GM21515 (cell line): ENCODE results near the gene NOL8.
A peak's percentile ranks its signal among the peaks of the same experiment; 100 is the strongest.

ENCODE experiments used
- ATAC-seq: cut with Tn5 transposase; IDR thresholded peaks from one replicate; pipeline ENCODE4 v1.9.1; 2021; ENCODE audit not compliant: unreplicated experiment

NOL8 gene

GRCh38 chr9:92325269-92325990, at the start of gene NOL8, which contains the start of gene CENPP:
Gene NOL8 (minus strand): TSS chr9:92325350. CDS start chr9:92324161, 1,189 bp downstream.
Gene CENPP (plus strand): TSS chr9:92325953.
- ATAC-seq: peak; percentile 92

DNA sequence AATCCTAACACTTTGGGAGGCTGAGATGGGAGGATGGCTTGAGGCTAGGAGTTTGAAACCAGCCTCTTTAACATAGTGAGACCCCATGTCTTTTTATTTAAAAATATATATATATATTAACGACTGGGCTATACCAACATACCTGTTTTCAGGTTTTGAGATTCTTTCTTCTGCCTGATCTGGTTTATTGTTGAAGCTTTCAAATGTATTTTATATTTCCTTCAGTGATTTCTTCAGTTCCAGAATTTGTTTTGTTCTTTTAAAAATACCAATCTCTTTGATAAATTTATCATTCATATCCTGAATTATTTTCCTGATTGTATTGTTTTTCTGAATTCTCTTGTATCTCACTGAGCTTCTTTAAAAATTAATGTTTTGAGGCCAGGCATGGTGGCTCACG, 48.0 kb upstream of the NOL8 start:
- ATAC-seq: no peak

DNA sequence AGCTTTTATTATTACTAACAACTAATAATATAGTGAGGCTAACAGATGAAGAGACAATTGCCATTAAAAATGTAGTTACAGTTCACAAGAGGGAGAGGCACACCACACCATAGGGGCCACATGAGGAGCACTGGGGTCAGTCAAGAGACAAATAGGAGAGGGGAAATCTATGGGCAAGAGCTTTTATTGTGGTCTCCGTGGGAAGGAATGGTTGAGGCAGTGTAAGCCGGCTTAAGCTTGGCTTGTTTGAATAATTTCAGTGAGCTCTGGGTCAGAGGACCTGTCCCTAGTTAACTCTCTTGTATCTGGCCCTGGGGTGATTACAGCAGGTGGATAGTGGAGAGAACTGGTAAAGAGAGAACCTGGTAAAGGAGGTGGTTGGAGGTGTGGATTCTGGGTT, 43.9 kb upstream of the NOL8 start:
- ATAC-seq: no peak

DNA sequence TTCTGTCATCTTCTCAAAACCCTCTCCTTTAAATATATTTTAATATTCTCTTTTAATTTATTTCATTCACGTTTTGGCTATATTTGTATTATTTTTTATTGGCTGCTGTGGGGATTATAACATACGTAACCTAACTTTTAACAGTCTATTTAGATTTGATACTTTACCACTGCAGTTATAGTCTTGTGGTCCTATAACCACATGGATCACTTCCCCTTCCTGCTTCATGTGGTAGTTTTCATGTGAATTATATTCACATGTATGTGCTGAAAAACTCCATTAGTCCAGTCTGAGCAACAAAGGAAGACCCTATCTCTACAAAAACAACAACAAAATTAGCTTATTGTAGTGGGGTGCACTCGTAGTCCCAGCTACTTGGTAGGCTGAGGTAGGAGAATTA, 34.9 kb upstream of the NOL8 start:
- ATAC-seq: no peak

DNA sequence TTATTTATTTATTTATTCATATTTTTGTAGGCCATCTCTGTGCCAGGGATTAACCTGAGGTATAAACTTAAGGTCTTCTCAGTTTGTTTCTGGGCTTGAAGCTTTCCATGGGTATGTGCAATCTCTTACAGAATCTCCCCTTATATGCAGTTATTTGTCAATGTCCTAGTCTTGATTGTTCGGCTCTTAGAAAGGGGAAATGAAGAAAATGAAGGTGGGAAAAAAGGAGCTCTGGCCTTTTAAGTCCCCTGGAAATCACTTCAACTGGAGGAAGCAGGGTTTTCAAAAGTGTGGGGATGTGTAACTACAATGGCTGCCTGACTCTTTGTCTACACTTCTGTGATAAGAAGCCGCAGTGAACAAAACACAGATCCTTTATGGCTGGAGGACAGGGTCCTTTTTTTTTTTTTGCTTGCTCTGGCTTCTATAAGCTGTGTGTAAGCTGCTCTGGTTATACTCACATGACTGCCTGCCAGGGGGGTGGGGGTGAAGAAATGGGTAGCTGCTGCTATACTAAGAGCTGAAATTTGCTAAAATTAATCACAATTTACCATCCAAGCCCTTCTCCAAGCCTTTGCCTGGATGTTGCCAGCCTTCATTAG, 34.3 kb upstream of the NOL8 start:
- no peak for ATAC-seq

DNA sequence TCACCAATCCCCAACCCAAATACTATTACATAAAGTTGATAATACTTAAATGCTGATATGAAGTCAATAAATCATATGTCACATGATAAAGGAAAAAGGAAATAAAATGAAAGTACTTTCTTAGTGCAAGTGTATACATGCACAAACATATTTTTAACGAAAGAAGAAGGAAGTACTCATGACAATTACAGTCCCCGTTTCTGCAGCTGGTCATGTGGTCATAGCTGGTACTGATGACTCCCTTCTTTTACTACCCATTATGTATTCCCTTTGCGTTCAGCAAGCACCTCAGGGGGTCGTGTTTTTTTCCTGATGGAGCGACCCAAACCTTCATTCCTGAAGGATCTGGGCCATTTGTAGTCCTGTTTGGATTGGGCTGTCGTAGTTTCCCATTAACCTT, 27.9 kb upstream of the NOL8 start:
- no peak for ATAC-seq

- ATAC-seq: no peak
Observed at GRCh38 chr9:92350740-92351133, 25.6 kb upstream of the NOL8 start.

GRCh38 chr9:92349771-92350739, 24.9 kb upstream of the NOL8 start:
- ATAC-seq: no peak

DNA sequence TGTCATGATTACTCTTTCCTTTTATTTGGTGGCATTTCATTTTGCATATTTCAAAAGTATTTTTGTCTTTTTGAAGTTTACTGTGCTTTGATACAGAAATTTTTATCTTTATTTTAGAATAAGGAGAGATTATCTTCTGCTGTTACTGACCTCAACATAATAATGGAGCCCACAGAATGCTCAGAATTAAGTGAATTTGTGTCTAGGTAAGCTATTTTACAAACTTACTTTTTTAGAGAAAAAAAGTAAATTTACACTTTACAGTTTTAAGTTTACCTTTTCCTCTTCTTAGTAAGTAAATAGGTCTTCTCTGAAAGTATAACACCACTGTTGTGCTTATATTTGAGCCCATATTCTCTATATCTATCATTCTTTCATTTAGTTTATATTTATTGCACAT, 20.4 kb upstream of the NOL8 start:
- no peak for ATAC-seq

- no peak for ATAC-seq
Observed at GRCh38 chr9:92342825-92343488, 17.8 kb upstream of the NOL8 start.

- ATAC-seq: no peak
Observed at GRCh38 chr9:92341578-92341977, 16.4 kb upstream of the NOL8 start.

DNA sequence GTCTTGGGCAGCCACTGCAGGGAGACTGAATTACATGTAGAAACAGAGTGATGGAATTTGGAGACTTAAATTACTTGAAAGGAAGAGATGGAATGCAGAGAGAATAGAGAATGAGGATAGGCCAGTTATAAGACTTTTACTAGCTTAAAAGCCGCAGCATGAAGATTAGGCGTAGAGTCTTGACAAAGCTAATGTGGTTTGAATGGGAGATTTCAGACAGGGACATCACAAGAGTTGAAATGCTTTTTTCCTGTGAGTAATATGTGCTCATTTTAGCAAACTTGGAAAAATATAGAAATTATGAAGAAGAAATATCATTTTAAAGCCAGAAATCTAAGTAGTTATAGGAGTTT, 8.1 kb upstream of the NOL8 start:
- ATAC-seq: no peak

GRCh38 chr9:92332577-92333281, 7.6 kb upstream of the NOL8 start:
- ATAC-seq: no peak

DNA sequence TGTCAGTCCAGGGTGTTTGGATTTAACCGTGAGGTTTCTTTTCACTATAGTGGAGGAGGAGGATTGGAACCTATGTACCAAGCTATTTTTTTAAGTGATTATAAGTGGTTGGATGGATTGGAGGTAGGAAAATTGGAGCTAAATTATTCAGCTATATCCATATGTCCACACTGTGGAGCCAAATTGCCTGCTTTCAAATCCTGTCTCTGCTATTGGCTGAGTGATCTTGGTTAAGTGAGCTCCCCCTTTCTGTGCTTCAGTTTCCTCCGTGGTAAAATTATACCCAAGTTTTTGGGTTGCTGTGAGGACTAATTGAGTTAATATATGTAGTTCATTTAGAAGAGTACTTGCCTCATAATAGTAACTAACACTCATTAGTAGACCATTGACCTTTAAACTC, 3.1 kb upstream of the NOL8 start:
- ATAC-seq: no peak

DNA sequence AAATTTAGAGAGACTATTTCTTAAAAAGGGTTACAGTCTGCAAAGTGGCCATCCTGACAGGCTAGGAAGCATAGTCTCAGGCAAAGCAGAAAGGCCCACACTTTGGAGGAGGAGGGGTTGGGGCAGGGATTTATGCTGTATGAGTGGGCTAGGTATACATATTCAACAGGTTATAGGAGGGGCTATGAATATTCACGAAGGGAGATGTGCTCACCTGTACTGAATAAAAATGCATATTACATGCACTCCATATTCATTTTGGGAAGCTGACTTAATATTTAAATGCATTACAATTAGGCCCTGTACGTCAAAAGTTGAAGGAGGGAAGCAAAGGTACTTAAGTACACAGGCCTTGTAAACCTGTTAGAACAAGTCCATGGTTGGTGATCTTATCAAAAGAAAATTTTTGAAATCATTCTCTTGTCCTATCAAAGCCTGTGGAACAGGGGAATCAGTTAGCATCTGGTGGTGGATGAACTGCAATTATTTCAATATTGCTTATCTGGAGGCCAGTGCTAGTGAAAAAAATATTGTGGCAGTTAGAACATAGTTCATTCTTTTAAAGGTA, 2.2 kb upstream of the NOL8 start:
- ATAC-seq: no peak

GRCh38 chr9:92325991-92326500, 896 bp upstream of the NOL8 start:
- ATAC-seq: peak; percentile 5

DNA sequence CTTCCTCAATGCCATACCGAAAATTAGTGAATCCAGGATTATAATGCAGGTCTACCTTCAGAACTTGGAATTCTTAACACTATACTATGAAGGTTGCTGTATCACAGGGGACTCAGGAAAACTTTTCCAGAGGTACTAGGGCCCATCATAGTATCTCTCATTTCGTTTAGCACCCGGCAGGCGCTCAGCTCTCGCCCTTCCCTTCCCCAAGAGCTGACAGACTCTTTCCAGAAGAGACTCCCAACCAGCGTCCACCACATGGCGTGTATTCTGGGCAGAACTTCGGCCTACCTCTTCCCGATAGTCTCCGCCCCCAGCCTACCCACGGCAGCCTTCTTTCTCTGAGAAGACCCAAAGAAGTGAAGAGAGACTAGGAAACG, 271 bp downstream of the NOL8 start:
- ATAC-seq: no peak

DNA sequence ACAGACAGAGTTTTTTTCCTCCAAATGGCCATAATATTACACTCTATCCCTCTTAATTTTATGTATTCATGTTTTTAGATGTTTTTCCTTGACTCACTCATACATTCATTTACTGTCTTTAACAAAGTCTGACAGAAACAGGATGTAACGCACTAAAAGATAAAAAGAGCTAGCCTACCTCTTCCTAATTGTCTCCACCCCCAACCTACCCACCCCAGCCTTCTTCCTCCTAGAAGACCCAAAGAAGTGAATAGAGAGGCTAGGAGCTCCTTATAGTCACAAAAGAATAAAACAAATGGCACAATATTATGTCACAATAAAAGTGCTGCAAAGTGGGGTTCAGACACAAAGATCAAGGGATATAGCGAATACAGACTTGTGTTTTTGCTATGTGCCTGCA, 719 bp downstream of the NOL8 start:
- ATAC-seq: no peak

GRCh38 chr9:92315456-92315855, 9.7 kb downstream of the NOL8 start:
- ATAC-seq: no peak

GRCh38 chr9:92313624-92314012, 11.5 kb downstream of the NOL8 start:
- no peak for ATAC-seq
